HepG2 (cell line): ENCODE data around the gene SELENOH. TPM values are rescaled to one million over a fixed set of nuclear protein-coding genes. Genes with fewer than 3 reads are reported as not detected.
A peak's percentile ranks its signal among the peaks of the same experiment; 100 is the strongest.

Source experiments
- AFF4 ChIP-seq: sonication (generic); formaldehyde crosslinking; IDR thresholded peaks from 2 replicates; pipeline ENCODE4 v1.4.0; 2020; ENCODE audit warnings: missing genetic modification reagents
- EEA1 ChIP-seq: sonication (generic); formaldehyde crosslinking; IDR thresholded peaks from 2 replicates; pipeline ENCODE4 v1.5.1; 2020; ENCODE audit warnings: mild to moderate bottlenecking, missing genetic modification reagents, borderline replicate concordance
- HNRNPLL ChIP-seq: fragments of 200-400 bp; formaldehyde crosslinking; IDR thresholded peaks from 2 replicates; pipeline ENCODE4 v1.6.1; 2017; ENCODE audit warnings: mild to moderate bottlenecking, low read depth, low read length; ENCODE audit not compliant: poor library complexity, severe bottlenecking
- IKZF5 ChIP-seq: IDR thresholded peaks from 2 replicates; pipeline ENCODE4 v1.6.1; 2018; ENCODE audit warnings: missing genetic modification reagents, mild to moderate bottlenecking, missing compliant biosample characterization
- IRX3 ChIP-seq: sonication (generic); formaldehyde crosslinking; IDR thresholded peaks from 2 replicates; pipeline ENCODE4 v1.8.1; 2023; ENCODE audit warnings: mild to moderate bottlenecking, low read depth, missing genetic modification reagents, borderline replicate concordance
- MXI1 ChIP-seq: IDR thresholded peaks from 3 replicates; pipeline ENCODE4 v1.6.1; 2012; ENCODE audit warnings: low read depth, low read length, inconsistent platforms, borderline replicate concordance
- PBX2 ChIP-seq: IDR thresholded peaks from 2 replicates; pipeline ENCODE4 v1.6.1; 2016; ENCODE audit warnings: control low read depth
- POLR2G ChIP-seq: fragments of 200-400 bp; formaldehyde crosslinking; IDR thresholded peaks from 2 replicates; pipeline ENCODE4 v1.6.1; 2018; ENCODE audit warnings: mild to moderate bottlenecking, low read depth, low read length, moderate library complexity
- RBM39 ChIP-seq: fragments of 200-400 bp; formaldehyde crosslinking; IDR thresholded peaks from one replicate; pipeline ENCODE4 v1.6.1; 2018; ENCODE audit warnings: antibody characterized with exemption, mild to moderate bottlenecking, low read depth, low read length; ENCODE audit not compliant: poor library complexity, severe bottlenecking
- RELA ChIP-seq: sonication (generic); formaldehyde crosslinking; IDR thresholded peaks from 2 replicates; pipeline ENCODE4 v1.4.0; 2020; ENCODE audit warnings: missing genetic modification reagents
- RFX1 ChIP-seq: fragments of 450-650 bp; IDR thresholded peaks from 2 replicates; pipeline ENCODE4 v1.6.1; 2017
- SYNCRIP ChIP-seq: fragments of 200-400 bp; formaldehyde crosslinking; IDR thresholded peaks from 2 replicates; pipeline ENCODE4 v1.6.1; 2018; ENCODE audit warnings: mild to moderate bottlenecking, low read depth, low read length; ENCODE audit not compliant: insufficient read depth
- TFDP1 ChIP-seq: IDR thresholded peaks from 2 replicates; pipeline ENCODE4 v1.6.1; 2016; ENCODE audit warnings: missing compliant biosample characterization, missing genetic modification reagents, borderline replicate concordance
- ZFY ChIP-seq: sonication (generic); formaldehyde crosslinking; IDR thresholded peaks from 2 replicates; pipeline ENCODE4 v1.4.0; 2020; ENCODE audit warnings: missing genetic modification reagents
- ZNF20 ChIP-seq: sonication (generic); formaldehyde crosslinking; IDR thresholded peaks from 2 replicates; pipeline ENCODE4 v1.4.0; 2020; ENCODE audit warnings: mild to moderate bottlenecking, moderate library complexity, missing genetic modification reagents
- ZNF331 ChIP-seq: sonication (generic); formaldehyde crosslinking; IDR thresholded peaks from 2 replicates; pipeline ENCODE4 v1.4.0; 2020; ENCODE audit warnings: missing genetic modification reagents
- ZNF460 ChIP-seq: sonication (generic); formaldehyde crosslinking; IDR thresholded peaks from 2 replicates; pipeline ENCODE4 v1.5.1; 2020; ENCODE audit warnings: missing genetic modification reagents, mild to moderate bottlenecking, borderline replicate concordance
- ZNF550 ChIP-seq: sonication (generic); formaldehyde crosslinking; IDR thresholded peaks from 2 replicates; pipeline ENCODE4 v1.4.0; 2020; ENCODE audit warnings: mild to moderate bottlenecking, missing genetic modification reagents, borderline replicate concordance
- ZNF580 ChIP-seq: IDR thresholded peaks from 2 replicates; pipeline ENCODE4 v1.6.1; 2016; ENCODE audit warnings: low read depth, borderline replicate concordance
- polyA plus RNA-seq, 8 experiments: library from polyadenylated mRNA; depleted of rRNA in 3 of 8; stranded (reverse) in 7 of 8; unstranded in 1 of 8; fragments of >200 nt; fragmentation: Illumina TruSeq in 4 of 8; extraction: Trizol in 4 of 8; gene quantifications; 2 replicates each; pipeline versions ENCODE4 v1.2.1 to v1.2.3, GENCODE V29; 2011 to 2016; ENCODE audit warnings: low read depth in 4 of 8, missing spikeins in 1 of 8, mixed read lengths in 1 of 8; ENCODE audit not compliant: insufficient read depth in 1 of 8
- total RNA-seq, 5 experiments: library from RNA; depleted of rRNA; stranded (reverse); fragments of >200 nt; fragmentation: Illumina TruSeq; extraction: Trizol; gene quantifications; 2 replicates each; pipeline ENCODE4 v1.2.3, GENCODE V29; 2016; ENCODE audit warnings: low read depth in 1 of 5

The SELENOH gene
- total and polyA plus RNA-seq, 2 of the 13 experiments (the other 11 are each of a cell fraction or from before 2014, with no cell fraction given): 27.2 to 77.4 TPM

- TF ChIP-seq HNRNPLL (peak; percentile 56), ZFY (peak; percentile 51), POLR2G (peak; percentile 59; the same call in 1 of the 2 replicates), ZNF550 (no peak), ZNF20 (peak; percentile 95), ZNF580 (CRISPR knock-in tag) (0 out of 2 replicates have a peak, but pooled peaks have one; percentile 31), AFF4 (CRISPR knock-in tag) (no peak), TFDP1 (CRISPR knock-in tag) (peak; percentile 6; the same call in 1 of the 2 replicates), PBX2 (CRISPR knock-in tag) (peak; percentile 27; the same call in 1 of the 2 replicates), MXI1 (peak; percentile 63; the same call in 1 of the 3 replicates), IRX3 (CRISPR knock-in tag) (no peak), ZNF331 (CRISPR knock-in tag) (peak; percentile 15; the same call in 1 of the 2 replicates), RFX1 (peak; percentile 87), IKZF5 (CRISPR knock-in tag) (0 out of 2 replicates have a peak, but pooled peaks have one; percentile 56), EEA1 (CRISPR knock-in tag) (peak; percentile 49; the same call in 1 of the 2 replicates), ZNF460 (CRISPR knock-in tag) (no peak), RBM39 (peak; percentile 59), RELA (no peak), SYNCRIP (no peak)
These were observed 29.7 kb upstream of the SELENOH start, which contains the start of gene MED19 (continued) for GRCh38 chr11:57711414-57712255.
